Heart left ventricle (tissue), 13 donors: ENCODE results near the gene FAXDC2.

Source experiments
- POLR2A ChIP-seq, 2 donors: fragments of 450-650 bp; IDR thresholded peaks; one replicate each; pipeline ENCODE4 v1.6.1; 2017; ENCODE audit warnings: antibody characterized with exemption in 2 of 2, mild to moderate bottlenecking in 2 of 2, moderate library complexity in 2 of 2
- TF ChIP-seq, protein P1 (sequence below), 12 donors: fragments of 200-600 bp; sonication (generic) in 4 of 12; IDR thresholded peaks; one replicate each; pipeline versions ENCODE4 v1.5.0 to v1.8.0; 2018 to 2022; ENCODE audit warnings: antibody characterized with exemption in 12 of 12, mild to moderate bottlenecking in 5 of 12
- donor health status: ischemic (EF 13 %, LVEDD 7.1; RV severe dilation, severe dysfunction).
- donor health status: DM: no; HTN: yes; CAD: no.
- donor health status: DM: no; HTN: no; CAD: no.
- donor health status: ischemic (EF 25% LVEDD 6.9; RV normal size, moderate dysfunction).
- donor health status: ischemic (EF 25% LVEDD 5.7; RV mildly dilated, moderate dysfunction).
- donor health status: ischemic (EF 35%, LVEDD 5.7; RV mildly dilated, moderate dysfunction).
- donor health status: nonischemic (EF 11% LVEDD 7.7; RV severe dilation, severe dysfunction).
- donor health status: DM: yes; HTN: yes; CAD: no.
- donor health status: PGD.
- donor health status: ischemic (EF 29% LVEDD 5.4; RV normal size, mild dysfunction).
- donor health status: nonischemic (EF 23%, LVEDD 6.1; RV moderate dilation, normal function).

DNA sequence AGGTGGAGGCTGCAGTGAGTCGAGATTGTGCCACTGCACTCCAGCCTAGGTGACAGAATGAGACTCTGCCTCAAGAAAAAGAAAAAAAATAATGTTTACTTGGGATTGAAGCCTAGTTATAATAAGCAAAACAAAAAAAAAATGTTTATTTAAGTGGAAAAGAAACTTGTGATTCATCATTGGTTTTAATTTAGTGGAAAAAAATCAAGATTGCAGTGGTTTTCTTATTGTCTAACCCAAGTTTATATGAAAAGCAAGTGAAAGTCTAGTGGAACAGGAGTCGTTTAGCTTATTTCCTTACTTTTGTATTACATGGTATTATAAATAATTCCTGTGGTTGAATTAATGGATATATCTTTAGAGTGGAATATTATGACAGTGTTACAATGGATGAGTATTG lies 16.4 kb upstream of the FAXDC2 start:
- TF ChIP-seq, protein P1, sequence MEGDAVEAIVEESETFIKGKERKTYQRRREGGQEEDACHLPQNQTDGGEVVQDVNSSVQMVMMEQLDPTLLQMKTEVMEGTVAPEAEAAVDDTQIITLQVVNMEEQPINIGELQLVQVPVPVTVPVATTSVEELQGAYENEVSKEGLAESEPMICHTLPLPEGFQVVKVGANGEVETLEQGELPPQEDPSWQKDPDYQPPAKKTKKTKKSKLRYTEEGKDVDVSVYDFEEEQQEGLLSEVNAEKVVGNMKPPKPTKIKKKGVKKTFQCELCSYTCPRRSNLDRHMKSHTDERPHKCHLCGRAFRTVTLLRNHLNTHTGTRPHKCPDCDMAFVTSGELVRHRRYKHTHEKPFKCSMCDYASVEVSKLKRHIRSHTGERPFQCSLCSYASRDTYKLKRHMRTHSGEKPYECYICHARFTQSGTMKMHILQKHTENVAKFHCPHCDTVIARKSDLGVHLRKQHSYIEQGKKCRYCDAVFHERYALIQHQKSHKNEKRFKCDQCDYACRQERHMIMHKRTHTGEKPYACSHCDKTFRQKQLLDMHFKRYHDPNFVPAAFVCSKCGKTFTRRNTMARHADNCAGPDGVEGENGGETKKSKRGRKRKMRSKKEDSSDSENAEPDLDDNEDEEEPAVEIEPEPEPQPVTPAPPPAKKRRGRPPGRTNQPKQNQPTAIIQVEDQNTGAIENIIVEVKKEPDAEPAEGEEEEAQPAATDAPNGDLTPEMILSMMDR (IDR thresholded peaks at IDR 0.05), result no peak
- TF ChIP-seq POLR2A (IDR thresholded peaks at IDR 0.05), result no peak
